GM18499 (cell line): ENCODE results near the gene CENPN.
A peak's percentile ranks its signal among the peaks of the same experiment; 100 is the strongest.

Experiments
- ATAC-seq: cut with Tn5 transposase; IDR thresholded peaks from one replicate; pipeline ENCODE4 v1.9.1; 2021; ENCODE audit warnings: moderate number of reproducible peaks; ENCODE audit not compliant: insufficient read depth, unreplicated experiment

The CENPN gene

GRCh38 chr16:81073560-81074330 lies 66.7 kb downstream of the CENPN start:
- no peak for ATAC-seq

DNA sequence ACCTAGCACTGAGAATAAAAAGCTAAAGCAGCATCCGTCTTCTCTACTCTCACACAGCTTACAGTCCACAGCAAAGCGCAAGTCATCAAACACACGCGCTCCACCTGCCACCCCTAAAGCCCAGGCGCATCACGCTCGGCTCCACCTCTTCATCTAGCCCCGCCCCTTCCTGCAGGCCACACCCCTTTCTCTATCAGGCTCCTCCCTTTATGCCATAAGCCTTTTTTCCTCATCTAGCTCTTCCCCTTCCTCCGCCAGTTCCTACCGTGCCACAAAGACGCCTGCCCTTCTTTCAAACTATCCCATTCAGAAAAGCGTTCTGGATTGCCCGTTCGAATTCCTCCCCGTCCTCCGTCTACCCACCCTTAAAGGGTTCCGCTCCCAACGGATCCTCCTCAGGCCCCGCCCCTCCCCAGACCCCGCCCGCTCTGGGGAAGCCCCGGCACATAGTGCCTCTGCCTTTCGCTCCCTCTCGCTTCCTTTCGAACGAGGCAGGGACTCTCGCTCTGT lies 69.6 kb downstream of the CENPN start:
- ATAC-seq: peak; percentile 43

GRCh38 chr16:81077076-81077940 lies 70.3 kb downstream of the CENPN start, which contains the start of gene C16orf46:
Gene C16orf46, minus strand, starts transcription at chr16:81077238. Its CDS starts 13,283 bp downstream, at chr16:81063955.
- peak; percentile 91 for ATAC-seq

- no peak for ATAC-seq
Measured at GRCh38 chr16:81080233-81080632, 73.2 kb downstream of the CENPN start.

GRCh38 chr16:81081014-81081413 lies 74.0 kb downstream of the CENPN start:
- no peak for ATAC-seq
